HS-5 (cell line): ENCODE data around the gene PTPN14.
A peak's percentile ranks its signal among the peaks of the same experiment; 100 is the strongest.
"Not testable (repeated sequence)": the region's sequence is repeated elsewhere in the genome, so short reads cannot be mapped to it uniquely, and the experiment has no call there.

ENCODE experiments used
- DNase-seq: peaks from one replicate; pipeline ENCODE4 v3.0.0-alpha.2; 2012; ENCODE audit warnings: low read depth

The PTPN14 gene

GRCh38 chr1:214509622-214510021 is 41.8 kb downstream of the PTPN14 start:
- not testable (repeated sequence) for DNase-seq

GRCh38 chr1:214506972-214507431 is 44.4 kb downstream of the PTPN14 start:
- no peak for DNase-seq

DNA sequence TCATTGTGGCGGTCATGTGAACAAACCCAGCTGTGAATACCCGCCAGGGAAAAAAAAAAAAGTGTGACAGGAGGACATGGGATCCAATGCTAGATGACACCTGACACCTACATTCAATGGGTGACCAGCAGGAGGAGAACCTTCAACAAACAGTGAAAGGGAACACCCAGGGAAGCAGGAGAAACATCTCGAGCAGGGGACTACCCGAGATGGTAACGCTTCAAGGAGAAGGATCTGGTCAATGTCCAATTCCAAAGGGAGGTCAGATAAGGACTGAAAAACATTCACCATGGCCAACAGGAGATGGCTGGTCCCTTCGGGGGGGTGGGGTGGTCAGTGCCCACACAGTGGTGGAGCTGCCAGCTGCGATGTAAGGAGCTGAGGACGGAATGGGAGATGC is 46.3 kb downstream of the PTPN14 start:
- no peak for DNase-seq

DNA sequence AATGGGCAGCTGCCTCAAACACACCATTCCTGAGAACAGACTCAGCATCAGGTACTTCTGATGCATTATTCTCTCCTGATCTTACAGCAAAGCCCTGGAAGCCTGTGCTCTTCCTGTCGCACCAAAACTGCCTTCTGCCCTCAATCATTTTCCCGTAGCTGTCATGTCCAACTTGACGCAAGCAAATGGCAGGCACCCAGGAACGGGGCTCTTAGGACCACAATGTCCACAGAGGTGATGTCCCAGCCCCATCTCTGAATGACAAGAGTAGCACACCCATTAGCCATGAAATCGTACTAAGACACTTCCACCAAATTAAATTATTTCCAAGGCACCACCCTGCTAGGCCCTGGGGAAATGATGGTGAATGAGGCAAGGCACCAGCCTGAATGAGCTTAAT is 47.1 kb downstream of the PTPN14 start:
- no peak for DNase-seq

- no peak for DNase-seq
These were observed 47.8 kb downstream of the PTPN14 start for GRCh38 chr1:214503553-214503952.

- no peak for DNase-seq
These were observed 50.9 kb downstream of the PTPN14 start for GRCh38 chr1:214500340-214501055.

DNA sequence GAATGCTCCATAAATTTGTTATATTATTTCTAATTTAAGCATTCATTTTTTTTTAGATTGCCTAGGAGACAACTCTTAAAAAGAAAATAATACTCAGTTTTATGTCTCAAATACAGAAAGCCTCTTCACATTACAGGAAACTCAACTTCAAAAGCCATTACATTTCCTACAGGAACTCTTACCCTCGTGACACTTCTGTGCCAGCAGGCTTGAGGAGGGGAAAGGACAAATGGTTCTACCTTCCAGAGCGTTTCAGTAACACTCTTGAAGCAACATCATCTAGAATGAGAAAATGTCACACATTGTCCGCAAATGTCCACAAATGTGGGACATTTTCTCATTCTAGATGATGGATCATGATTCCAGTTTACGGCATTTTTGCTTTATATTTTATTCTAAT is 51.7 kb downstream of the PTPN14 start:
- no peak for DNase-seq

DNA sequence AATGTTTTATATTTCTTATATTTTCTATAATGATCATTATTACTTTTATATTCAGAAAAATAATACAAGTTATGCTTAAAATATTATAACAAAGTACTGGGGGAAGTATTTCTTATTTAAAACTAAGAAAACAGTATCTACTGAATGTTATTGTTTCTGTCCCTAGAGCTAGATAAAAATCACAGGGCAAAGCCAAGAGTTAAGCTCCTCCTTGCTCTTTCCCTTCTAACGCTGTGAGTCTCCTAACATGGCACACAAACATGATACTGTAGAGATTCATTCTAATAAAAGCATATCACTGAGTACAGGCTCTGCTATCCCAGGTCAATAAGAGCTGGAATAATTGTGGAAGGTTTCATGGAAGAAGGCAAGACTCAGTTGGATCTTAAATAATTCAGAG is 53.4 kb downstream of the PTPN14 start:
- DNase-seq, result no peak

DNA sequence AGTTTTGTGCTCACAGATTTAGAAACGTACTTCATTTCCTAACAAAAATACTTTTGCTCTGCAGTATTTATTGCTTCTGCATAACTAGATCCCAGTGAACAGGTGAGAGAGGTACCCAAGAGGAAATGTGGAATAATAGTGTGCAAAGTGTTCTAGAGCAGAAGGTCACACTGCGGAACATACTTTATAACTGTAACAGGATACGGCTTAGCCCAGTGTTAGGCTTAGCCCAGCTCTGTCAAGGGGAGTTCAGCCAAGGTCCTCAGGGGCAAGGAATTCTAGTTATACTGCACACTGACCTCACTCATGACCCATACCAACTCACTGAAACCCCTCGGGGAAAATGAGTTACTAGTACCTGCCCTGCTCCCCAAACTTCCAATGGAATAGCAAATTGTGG is 55.3 kb downstream of the PTPN14 start:
- DNase-seq, result no peak

- DNase-seq, result no peak
These were observed 56.7 kb downstream of the PTPN14 start for GRCh38 chr1:214494706-214495105.

DNA sequence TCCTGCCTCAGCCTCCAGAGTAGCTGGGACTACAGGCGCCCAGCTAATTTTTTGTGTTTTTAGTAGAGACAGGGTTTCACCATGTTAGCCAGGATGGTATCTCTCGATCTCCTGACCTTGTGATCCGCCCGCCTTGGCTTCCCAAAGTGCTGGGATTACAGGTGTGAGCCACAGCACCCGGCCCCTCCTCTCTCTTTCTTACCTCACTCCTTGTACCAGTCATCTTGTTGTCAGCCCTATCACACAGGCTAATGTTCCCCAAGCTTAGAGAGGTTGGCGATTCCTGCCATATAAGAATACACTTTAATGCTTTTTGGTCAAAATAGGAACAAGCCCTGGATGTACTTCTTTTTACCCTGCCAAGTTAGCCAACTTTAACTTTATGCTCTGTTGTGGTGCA is 57.2 kb downstream of the PTPN14 start:
- DNase-seq, result not testable (repeated sequence)

- DNase-seq, result peak; percentile 63
These were observed 58.1 kb downstream of the PTPN14 start for GRCh38 chr1:214493126-214493796.

GRCh38 chr1:214492401-214493075 is 58.9 kb downstream of the PTPN14 start:
- no peak for DNase-seq

DNA sequence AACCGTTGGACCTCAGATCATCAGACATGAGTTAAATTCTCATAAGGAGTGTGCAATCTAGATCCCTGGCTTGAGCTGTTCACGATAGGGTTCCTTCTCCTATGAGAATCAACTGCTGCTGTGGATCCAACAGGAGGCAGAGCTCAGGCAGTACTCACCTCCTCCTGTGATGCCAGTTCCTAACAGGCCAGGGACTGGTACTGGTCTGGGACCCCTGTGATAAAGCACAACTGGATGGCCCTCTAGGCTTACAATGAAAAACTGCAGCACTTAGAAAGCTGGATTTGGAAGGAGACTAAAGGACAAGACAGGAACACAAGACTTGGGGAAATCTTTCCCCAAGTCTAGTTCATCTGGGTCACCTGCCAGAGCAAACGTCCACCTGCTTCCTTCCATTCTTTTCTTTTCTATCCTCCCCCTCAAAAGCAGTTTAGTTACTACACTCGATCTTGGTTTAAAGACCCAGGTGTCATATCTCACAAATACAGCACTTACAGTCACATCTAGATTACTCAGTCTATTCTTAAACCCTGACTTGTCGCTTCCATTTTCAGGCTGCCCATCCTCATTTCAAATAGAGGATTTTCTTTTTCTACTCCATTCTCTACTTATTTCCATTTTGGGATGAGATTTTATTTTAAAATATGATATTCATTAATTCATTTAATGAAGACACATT is 59.8 kb downstream of the PTPN14 start:
- DNase-seq, result no peak

- DNase-seq, result no peak
These were observed 66.3 kb downstream of the PTPN14 start for GRCh38 chr1:214485151-214485550.

- DNase-seq, result not testable (repeated sequence)
These were observed 68.2 kb downstream of the PTPN14 start for GRCh38 chr1:214483180-214483579.

DNA sequence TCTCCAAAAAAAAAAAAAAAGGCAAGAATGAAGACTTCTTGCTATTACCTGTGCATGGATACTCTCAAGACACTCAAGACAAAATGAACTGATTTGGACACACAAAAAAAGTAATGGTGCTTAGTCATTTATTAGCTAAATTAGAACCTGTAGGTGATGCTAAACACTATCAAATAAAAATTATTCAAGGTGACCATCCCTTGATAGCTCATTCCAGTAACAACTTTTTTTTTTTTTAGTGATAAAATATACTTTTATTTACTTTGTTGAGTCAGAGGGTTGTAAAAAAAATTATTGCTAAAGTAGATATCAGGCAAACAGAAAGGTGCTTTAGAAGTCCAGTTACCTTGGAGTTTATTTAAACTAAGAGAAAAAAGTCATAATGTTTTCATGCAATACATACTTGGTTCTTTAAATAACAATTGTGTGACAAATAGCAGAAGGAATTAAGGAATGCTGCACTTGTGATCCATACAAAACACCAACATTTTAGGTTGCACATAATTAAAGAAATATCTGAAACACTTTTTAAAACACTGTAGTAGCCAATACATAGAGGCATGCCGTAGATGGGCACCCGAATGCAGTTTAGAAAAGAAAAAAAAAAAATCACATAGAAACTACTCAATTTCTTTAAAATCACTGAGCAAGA is 69.3 kb downstream of the PTPN14 start:
- not testable (repeated sequence) for DNase-seq

- peak; percentile 96 for DNase-seq
These were observed 74.2 kb downstream of the PTPN14 start for GRCh38 chr1:214476986-214477870.

DNA sequence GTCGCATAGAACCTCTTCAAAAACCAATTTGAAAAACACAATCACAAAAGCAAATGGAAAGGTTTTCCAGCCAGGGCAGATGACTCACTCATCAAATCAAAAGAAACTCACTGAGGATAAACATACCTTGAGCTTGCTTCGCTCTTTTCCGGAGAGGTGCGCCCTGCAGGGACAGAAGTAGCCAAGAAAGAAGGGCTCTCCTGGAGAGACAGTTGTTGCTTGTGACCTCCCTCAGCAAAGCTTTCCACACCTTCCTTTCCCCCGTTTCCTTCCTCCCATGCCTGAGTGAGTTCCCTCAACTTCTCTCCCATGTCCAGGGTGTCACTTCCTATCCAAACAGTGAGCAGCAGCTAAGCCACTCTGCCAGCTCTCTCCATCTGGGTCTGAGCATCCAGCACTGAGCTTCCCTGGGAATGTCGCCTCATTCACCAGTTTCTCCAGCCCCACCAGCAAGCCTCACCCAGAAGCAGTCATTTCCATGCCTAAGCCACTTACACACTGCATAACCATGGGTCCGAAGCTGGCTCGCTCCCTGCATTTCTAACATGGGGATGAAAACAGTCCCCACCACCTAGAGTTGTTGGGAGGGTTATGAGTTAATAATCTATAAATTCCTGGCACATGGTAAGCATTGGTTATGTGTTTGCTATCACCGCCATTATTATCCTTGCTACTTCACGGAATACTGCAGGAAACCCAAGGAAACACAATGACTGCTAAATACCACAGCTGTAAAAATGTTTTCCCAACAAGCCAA is 75.0 kb downstream of the PTPN14 start:
- DNase-seq, result no peak

DNA sequence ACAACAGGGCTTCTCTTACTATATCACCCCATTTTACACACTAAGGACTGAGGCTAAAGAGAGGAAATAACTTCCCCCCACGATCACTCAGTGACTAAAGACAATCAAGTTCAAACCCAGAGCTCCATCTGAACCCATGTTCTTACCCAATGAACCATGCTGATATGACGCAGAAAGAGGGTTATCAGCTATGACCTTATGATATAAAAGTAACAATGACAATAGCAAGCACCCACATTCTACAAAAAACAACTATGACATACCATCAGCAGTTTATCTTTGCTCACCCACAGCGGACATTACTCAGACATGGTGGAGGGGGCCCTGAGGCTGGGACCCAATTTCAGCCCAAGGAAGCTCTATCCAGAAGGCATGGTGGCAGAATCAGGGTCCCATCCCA is 75.7 kb downstream of the PTPN14 start:
- no peak for DNase-seq
